NCI-H2107 treated with DMSO at 0.1 percent for 48 hours (cell line): ENCODE results near the gene ARID3C.

Experiments used
- DNase-seq: peaks from one replicate; lab custom pipeline; 2025; ENCODE audit not compliant: unreplicated experiment; lab: John Stamatoyannopoulos, UW

The ARID3C gene

DNA sequence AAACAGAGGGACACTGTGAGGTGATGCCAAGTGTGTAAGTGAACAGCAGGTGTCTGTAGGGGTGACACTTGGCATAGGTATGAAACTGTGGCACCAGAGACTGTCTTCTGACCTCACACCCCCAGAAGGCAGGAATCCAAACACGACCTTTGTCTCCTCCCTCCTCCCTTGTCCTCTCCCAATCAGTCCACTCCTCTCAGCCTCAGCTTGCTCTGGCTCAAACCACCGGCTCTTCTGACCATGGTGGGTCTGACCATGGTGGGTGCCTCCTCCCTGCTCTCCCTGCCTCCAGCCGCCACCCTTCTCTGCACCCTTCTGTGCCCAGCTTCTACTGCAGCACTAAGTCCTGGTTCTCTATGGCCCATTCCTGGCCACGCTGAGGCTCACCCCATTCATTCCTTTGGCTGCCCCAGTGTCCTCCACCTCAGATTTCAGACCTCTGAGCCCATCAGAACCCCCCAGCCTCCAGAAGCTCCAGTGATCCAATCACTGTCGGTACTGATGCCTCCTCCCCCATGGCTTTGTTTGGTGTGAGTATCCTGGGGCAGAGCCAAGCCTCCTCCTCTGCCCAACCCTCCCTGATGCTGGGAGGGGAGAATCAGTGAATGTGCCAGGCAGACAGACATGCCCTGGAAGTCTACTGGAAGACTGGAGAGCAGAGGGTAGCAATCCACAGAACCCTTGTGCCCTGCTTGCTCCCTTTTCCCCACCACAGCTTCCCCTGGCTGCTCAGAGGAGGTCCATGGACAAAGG lies 1.7 kb upstream of the ARID3C start:
- DNase-seq = no peak

DNA sequence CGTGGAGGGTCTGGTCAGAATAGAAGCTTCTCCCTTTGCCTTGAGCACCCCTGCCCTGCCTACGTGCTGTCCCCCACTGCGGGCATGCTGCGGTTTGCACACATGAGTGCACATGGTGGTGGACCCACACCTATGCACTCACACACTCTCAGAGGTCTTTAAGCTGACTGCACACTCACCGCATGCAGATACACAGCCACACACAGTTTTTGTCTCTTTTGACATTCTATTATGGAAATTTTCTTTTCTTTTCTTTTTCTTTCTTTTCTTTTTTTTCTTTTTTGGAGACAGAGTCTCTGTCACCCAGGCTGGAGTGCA lies 584 bp upstream of the ARID3C start:
- DNase-seq = no peak

DNA sequence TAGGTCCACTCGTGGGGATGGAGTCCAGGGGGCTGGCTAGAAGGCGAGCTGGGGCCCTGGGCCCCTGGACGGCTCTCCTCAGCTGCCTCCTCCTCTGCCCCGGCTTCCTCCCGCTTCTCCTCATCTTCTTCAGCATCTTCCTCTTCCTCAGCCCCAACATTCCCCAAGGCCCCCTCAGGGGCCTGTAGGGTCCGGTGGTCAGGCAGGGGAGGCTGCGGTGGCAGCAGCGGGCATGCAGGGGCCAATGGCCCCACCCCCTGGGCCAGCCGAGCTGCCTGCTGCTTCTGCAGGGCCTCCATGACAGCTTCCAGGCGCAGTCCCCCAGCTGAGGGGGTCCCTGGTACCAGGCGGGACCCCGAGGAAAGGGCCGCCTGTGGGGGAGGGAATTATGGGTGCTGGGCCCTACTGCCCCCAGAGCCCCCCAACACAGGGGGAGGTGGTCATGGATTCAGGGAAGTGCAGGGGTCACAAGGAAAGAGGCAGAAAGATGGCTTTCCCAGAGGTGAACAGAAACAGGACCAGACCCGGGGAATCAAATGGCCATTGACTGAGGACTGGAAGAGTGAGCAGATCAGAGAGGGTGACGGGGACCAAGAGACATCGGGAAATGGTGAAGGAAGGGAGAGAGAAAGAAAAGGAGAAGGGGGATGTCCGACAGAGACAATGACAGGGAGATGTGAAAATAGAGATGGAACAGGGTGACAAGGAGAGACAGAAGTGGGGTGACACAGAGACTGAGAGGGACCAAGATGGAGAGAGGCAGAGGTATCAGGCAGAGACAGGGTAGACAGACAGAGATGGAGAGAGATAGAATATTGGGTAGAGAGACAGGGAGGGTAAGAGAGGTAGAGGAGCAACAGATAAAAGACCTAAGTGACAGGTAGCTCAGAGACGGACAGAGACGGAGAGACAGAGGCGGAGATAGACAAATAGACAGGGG lies 880 bp downstream of the ARID3C start:
- no peak for DNase-seq

DNA sequence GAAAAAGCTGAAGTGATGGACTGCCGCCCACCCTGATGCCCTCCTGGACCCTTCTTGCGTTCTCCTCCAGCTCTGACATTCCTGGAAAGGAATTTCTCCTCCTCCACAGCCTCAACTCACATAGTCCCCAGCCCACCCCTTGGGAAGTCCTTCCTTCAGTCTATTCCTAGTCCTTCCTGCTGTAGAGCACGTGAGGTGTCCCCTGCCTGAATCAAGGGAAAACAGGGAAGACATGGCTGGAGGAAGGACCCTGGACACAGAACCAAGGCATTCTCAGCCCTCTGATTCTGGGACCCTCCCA lies 3.7 kb downstream of the ARID3C start:
- no peak for DNase-seq

DNA sequence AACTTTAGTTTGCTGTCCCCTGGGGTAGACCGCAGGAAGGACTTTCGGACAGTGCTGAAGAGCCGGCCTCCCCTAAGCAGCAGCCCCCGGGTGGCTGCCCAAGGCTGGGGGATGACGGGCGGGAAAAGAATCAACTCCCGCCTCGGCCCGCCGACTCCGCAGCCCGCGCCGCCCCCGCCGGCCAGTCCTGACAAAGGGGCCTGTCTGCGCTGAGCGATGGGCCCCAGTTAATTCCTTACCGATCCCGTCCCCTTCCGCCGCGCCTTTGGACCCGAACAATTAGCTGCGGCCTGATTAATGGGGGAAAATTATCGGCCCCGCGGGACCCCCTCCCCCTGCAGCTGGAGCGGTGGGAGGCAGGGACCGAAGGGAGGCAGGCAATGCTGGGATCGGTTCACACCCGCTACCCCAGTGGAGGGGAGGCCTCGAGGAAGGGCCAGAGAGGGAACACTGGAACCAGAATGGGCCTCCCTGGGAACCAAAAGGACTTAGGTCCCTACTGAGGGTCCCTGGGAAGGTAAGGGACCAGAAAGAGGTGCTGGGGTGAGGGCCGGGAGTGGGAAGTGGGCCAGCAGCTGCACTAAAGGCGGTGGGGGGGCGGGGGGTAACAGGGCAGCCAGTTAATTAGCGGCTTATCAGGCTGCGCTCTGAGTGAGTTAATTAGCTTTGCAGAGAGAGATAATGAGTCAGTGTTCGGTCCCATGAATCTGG lies 4.2 kb downstream of the ARID3C start:
- DNase-seq = no peak

DNA sequence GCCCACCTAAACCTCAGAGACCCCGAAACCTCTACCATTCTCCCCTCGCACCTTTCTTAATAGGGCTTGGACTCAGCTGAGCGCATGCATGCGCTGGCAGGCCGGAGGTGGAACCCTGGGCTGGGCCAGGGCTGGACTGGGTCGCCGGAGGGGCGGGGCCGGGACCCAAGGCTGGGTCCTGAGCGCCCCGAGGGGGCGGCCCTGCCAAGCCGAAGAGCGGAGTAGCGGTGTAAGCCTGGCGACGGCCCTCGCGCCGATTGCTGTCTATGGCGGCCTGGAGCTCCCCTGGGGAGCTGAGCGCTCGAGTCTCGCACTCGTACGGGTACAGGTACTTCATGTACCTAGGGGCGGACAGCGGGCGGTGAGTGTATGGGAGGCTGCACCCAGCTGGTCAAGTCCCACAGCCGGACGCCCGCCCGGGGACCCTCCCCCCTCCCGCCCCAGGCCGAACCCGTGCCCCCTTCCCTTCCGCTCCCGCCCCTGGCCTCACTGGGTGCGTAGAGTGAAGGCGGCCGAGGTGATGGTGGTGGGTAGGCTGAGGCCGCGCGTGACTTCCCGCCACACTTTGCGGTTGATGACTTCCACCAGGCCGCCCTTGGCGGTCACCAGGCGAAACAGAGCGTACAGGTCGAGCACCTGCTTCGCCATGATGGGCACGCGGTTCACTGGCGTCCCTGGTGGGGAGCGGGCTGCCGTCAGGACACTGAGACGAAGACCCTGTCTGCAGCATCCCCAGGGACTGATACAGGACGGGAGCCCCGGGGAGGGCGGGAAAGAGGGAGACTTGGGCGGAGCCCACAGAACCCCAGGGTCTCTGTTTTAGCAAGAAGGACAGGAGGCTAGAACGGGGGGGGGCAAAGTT lies 5.3 kb downstream of the ARID3C start:
- DNase-seq = no peak

DNA sequence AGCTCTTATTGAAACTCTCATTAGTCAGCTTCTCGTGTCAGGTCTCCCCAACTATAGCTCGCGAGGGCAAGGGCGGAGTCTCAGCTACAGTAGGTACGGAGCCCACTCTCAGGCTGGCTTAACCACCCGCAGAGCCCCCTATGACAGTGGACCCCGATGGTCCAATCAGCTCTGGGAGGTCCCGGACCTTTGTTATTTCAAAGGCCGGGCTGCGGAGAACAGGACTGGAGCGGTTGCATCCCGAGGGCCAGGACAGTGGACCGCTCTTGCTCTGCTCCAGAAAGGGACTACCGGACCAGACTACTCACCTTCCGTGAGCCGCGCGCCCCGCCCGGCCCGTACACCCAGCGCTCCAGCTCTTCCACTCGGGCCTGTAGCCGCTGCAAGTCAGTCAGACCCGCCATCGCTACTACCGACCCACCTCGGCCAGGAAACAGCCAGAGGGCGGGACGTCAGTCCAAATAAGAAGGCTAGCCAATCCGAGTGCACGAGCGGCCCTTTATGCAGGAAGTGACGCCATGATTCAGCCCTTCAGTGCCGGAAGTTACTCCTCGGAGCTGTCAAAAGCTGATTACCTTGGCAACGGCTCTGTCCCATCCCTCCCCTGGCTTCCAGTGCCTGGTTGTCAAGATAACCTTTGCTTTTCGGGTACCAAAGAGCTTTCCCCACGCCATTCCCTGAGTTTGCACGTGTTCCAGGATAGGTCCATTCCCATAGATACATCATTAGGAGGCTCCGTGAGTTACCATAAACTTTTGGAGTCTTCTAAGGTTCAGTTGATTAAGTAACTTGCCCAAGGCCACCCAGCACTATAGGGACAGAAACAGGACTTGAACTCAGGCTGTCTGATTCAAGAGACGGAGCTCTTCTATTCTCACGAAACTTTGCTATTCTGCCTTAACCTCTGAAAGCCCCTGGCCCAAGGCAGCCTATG lies 8.5 kb downstream of the ARID3C start, which contains the start of gene DCTN3:
TSS of gene DCTN3 (minus strand) at position 435 of the 934 bp plus-strand sequence. CDS start at position 404, 31 bp downstream.
- peak; percentile 92 for DNase-seq

DNA sequence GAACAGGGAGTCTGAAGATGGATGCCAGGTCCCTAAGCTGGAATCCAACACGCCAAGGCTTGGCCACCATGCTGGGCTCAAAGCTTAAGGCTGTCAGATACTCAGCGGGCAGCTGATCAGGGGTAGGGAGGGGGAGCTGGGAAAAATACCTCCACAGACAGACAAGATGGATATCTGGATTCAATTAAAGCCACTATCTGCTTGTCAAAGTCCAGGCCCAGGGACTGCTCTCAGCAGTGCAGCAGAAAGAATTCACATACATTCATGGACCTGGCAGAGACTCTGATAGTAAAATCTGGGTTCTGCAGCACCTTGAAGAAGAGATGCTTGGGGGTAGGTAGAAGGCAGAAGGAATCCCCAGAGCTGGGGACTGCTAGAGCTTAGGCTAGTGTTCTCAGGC lies 13.7 kb downstream of the ARID3C start:
- DNase-seq = no peak

DNA sequence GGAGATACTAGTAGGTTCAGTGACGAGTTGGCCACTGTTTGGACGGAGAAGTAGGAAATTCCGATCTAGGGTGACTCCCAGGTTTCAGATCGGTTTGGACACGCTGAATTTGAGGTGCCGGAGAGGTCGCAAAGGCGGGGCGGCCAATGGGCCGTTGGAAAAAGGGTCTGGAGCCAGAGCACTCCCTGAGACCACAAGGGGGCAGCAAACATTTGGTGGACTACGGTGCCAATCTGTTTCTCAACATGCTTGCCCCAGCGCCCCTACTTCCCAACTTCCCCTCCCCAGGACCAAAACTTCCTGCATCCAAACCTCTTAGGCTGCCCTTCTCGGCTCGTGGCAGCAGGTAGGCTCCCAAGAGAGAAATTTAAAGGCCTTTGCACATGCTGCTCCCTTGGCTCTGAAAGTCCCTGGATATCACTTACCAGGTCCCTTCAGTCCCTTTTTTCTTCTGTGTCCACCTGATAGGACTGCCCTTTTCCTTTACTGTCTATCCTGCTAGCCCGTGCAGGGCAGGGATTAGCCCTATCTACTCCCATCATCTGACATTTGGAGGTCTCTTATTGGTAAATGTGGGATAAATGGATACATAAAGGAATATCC lies 16.0 kb downstream of the ARID3C start:
- peak; percentile 42 for DNase-seq

DNA sequence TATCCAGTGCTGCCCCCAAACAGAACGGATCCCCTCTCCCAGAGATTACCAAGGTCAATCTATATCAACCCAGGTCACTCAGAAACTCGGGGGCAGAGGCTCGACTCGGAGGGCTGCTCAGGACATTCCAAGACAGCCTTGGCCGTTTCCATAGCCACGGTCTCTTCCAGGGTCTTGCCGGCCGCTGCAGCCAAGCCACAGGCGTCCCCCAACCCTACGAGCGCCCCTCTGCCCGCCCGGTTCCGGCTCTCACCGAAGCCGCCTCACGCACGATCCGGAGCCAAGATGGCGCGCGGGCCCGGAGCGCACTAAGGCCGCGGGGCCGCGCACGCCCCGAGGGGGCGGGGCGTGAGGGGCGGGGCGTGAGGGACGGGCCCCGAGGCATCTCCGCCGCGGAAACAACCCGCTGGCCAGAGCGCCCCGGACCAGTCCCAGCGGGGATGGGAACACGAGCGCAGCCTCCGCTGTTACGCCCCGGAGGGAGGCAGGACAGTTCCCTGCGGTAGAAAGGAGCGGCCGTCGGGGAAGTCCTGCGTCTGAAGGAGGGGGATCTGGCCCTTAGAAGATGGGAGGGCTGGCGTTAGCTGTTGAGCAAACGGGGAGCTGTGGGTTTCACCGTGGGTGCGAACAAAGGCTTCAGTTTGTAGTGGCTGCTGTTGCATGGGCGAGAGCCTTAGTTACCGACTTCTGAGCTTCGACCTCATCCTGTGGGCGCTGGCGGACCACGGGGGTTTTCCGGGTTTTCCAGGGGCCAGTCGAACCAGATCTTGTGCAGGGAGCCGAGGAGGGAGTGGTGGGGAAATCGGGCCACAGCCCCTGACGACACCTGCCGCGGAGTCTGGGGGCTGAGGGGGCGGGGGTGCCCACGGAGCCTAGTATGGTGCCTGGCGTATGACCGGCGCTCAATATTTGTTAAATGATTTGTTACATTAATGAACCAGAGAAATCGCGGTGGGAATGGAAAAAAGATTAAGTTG lies 16.8 kb downstream of the ARID3C start, which contains the start of gene RPP25L:
TSS of gene RPP25L (minus strand) at position 287 of the 977 bp plus-strand sequence. CDS start 801 bp downstream, outside the sequence.
- no peak for DNase-seq

DNA sequence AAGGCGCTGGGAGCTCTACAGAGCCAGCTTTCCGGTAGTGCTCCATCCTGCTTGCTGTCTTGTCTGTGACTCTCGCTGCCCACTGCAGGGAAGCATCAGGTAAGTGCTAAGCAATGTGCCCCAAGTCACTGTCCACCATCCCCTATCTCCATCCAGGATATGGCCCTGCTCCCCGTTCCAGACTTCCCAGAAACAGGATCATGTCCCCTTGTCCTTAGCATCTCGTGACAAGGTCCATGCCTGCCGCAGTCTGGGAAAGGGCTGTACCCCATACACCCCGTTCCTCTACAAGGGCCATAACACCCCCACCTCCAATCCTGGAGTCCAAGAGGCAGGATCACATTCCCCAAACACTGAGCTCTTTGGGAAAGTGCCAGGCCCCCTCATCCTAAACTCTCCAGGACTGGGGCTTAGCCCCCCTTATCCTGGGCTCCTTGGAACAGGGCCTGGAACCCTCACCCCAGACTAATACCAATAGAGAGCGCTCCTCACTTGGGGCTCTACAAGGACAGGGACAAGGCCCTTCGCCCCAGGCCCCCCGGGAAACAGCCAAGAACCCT lies 17.5 kb downstream of the ARID3C start:
- no peak for DNase-seq

DNA sequence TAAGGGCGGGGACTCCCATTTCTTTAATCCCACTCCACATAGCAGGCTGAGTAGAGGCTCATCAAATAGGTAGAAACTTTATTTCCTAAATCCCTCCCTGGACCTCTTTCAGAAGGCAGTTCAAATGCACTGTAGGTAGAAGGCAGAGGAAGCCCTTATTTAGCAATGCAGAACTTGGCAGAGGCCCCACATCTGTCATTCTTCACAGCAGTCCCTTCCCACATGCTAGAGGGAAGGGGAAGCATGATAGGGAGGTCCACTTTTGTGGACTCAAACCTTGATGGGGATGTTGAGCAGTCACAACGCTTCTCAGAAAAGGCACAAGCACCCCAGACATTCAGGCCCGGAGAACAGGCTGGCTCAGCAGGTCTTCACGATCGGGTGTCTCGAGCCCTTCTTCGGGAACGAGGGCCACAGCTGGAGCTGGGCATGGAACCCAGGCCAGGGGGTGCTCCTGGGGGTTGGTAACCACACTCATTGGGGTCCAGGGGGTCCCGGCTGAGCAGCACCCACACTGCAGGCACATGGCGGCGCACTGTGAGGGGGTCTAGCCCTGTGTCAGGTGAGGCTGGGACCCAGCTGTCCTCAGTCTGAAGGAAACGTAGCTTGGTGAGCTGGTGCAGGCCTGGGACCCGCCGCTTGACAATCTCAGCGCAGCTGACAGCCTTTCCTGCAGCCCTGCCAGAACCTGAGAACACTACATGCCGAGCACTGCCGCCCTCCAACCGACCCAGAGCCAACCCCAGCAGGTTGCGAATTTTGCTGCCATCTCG lies 18.2 kb downstream of the ARID3C start:
- no peak for DNase-seq

DNA sequence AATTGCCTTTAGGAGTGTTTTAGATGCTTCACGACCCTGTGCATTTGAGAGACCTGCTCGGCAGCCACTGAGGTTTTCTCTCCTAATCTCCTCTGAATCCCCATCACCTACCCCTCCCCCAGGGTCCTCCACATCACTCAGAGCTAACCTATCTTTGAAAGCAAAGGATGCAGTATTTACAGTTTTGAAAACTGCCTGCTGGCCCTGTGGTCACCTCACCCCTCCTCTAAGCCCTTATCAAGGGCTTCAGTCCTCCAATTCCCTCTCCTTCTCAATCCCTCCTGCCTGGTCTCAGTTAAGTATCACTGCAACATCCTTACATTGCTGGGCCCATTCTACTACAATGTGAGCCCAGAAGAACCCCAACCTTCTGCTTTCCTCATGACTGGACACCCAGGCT lies 21.5 kb downstream of the ARID3C start:
- no peak for DNase-seq

DNA sequence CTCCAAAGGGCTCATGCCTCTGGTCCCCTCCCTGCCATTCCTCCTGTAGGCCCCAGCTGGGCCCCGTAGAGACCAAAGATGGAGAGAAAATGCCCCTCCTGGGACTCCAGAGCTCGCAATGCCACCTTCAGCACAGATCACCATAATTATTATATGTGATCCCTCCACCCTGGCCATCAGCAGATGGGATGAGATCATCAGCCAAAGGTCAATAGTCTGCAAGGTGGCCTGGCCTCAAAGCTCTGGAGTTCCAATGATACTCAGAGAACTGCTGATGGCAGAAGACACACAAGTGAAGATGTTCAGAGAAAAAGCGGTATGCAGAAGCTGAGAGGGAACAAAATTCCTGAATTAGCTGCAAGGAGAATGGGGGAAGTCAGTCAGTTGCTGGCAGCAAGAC lies 22.0 kb downstream of the ARID3C start:
- no peak for DNase-seq

DNA sequence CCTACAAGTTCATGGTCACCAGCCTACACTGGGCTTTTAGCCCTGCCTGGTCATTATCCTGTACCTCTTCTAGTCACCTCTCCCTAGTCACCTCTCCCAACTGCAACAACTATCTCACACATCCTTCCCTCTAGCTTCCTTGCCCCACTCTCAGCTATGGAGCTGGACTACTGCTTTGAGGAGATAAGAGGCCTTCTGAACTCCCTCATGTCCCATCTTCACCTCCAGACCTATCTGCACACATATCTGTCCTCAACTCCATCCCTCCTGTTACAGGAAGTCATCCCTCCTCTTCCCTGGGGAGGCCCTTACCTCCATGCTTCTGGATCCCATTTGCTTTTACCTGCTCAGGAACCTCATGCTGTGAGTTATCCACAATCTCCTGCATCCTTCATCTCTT lies 22.7 kb downstream of the ARID3C start:
- no peak for DNase-seq

DNA sequence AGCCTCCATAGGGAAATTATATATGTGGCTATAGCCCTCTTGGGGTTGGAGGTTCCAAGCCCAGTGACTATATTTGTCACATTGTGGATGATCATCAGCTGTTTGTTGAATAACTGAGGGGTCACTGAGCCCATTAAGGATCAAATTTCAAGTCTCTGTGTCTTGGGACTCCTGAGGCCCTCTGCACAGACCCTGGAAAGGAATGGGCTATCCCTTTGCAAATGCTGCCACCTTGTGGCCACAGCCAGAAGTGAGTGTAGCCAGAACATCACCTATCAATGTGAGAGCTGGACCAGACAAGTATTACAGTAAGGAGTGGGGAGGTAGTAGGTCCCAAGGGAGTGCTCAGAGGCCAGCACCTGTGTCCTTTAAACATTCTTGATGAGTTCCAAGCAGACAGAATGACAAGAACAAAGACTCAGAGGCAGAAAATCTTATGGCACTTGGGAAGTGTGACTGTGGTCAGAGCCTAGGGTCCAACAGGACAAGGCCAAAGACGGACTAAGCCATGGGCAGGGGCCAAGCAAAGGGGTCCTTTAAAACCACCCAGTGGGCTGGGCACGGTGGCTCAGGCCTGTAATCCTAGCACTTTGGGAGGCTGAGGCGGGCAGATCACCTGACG lies 25.1 kb downstream of the ARID3C start:
- DNase-seq = peak; percentile 46
